Endothelial cell of umbilical vein (primary cell): ENCODE measurements around the gene ZNF354C. TPM values are rescaled to one million over a fixed set of nuclear protein-coding genes. Genes with fewer than 3 reads are reported as not detected.

Experiments
- BruUV-seq: library from RNA; stranded (reverse); fragments of 400-500 nt; replicated peaks from 2 replicates; lab custom pipeline; 2021; lab: Mats Ljungman, UMichigan
- CTCF ChIA-PET: fragments of 300-600, 350-600 bp; sonication (Branson Sonifier 250); formaldehyde crosslinking; loops from one replicate; lab custom pipeline; 2021; ENCODE audit warnings: antibody characterized with exemption, inconsistent platforms; lab: Charles Lee
- POLR2A ChIA-PET: fragments of 300-600, 350-600 bp; sonication (Branson Sonifier 250); formaldehyde crosslinking; loops from one replicate; lab custom pipeline; 2021; ENCODE audit warnings: antibody characterized with exemption, inconsistent platforms; lab: Charles Lee
- DNase-seq: peaks from one replicate; pipeline ENCODE4 v3.0.0-alpha.2; 2011; ENCODE audit warnings: low read depth, low spot score
- FAIRE-seq: peaks from 2 replicates; lab custom pipeline; 2011; peaks lifted over from hg19 to GRCh38; lab: Jason Lieb, UNC
- H2AFZ ChIP-seq: 2 replicates; pipeline ENCODE4 v1.6.0; 2012; ENCODE audit warnings: low read depth, low read length, control low read depth, inconsistent platforms
- H3K27ac ChIP-seq: 2 replicates; pipeline ENCODE4 v1.5.1; 2011; ENCODE audit warnings: low read depth, mild to moderate bottlenecking, control low read depth, low read length, moderate library complexity; ENCODE audit not compliant: insufficient read depth
- H3K27me3 ChIP-seq, 2 experiments: 2 replicates each; pipeline versions ENCODE4 v1.6.0 to v1.6.1; 2011; ENCODE audit warnings: low read length in 2 of 2, mixed read lengths in 1 of 2; ENCODE audit not compliant: control insufficient read depth in 2 of 2, insufficient read depth in 2 of 2
- H3K36me3 ChIP-seq, 2 experiments: 2 replicates in 1 of 2; 3 replicates in 1 of 2; pipeline ENCODE4 v1.5.1; 2011; ENCODE audit warnings: low read length in 2 of 2, mild to moderate bottlenecking in 1 of 2, moderate library complexity in 1 of 2; ENCODE audit not compliant: control insufficient read depth in 2 of 2, insufficient read depth in 2 of 2; ENCODE audit errors: extremely low read depth in 1 of 2
- H3K4me1 ChIP-seq: 3 replicates; pipeline ENCODE4 v1.5.1; 2011; ENCODE audit warnings: mild to moderate bottlenecking, low read length; ENCODE audit not compliant: control insufficient read depth, insufficient read depth; ENCODE audit errors: extremely low read depth
- H3K4me2 ChIP-seq: 2 replicates; pipeline ENCODE4 v1.6.1; 2011; ENCODE audit warnings: low read length, control low read depth, mixed read lengths; ENCODE audit not compliant: insufficient read depth
- H3K4me3 ChIP-seq, 3 experiments: fragments of 200-600 bp in 1 of 3; sonication (generic), shearing (Covaris generic) in 1 of 3; replicated peaks in 1 of 3; 2 replicates each; pipeline ENCODE4 v1.5.1; 2011 to 2016; ENCODE audit warnings: control low read depth in 3 of 3, low read length in 3 of 3, mild to moderate bottlenecking in 2 of 3, inconsistent platforms in 1 of 3, low read depth in 1 of 3, moderate library complexity in 1 of 3; ENCODE audit not compliant: insufficient read depth in 1 of 3
- H3K79me2 ChIP-seq: 2 replicates; pipeline ENCODE4 v1.6.0; 2012; ENCODE audit warnings: low read length, inconsistent platforms; ENCODE audit not compliant: control insufficient read depth, insufficient read depth
- H3K9ac ChIP-seq: replicated peaks from 2 replicates; pipeline ENCODE3; 2011; ENCODE audit warnings: low read length, control low read depth; ENCODE audit not compliant: insufficient read depth; ENCODE audit errors: extremely low read depth
- H3K9me1 ChIP-seq: replicated peaks from 3 replicates; pipeline ENCODE4 v1.6.0; 2011; ENCODE audit warnings: mild to moderate bottlenecking, low read length; ENCODE audit not compliant: control insufficient read depth, insufficient read depth; ENCODE audit errors: extremely low read depth
- H3K9me3 ChIP-seq: replicated peaks from 2 replicates; pipeline ENCODE4 v1.5.1; 2012; ENCODE audit warnings: low read length, inconsistent platforms; ENCODE audit not compliant: control insufficient read depth, insufficient read depth
- H4K20me1 ChIP-seq: replicated peaks from 2 replicates; pipeline ENCODE3; 2011; ENCODE audit warnings: mild to moderate bottlenecking, low read length; ENCODE audit not compliant: control insufficient read depth, insufficient read depth; ENCODE audit errors: extremely low read depth
- EZH2 ChIP-seq: IDR thresholded peaks from 2 replicates; pipeline ENCODE4 v1.6.1; 2012; ENCODE audit warnings: borderline replicate concordance, low read depth, mild to moderate bottlenecking, moderate library complexity, low read length, inconsistent platforms; ENCODE audit not compliant: severe bottlenecking
- FOS ChIP-seq: IDR thresholded peaks from 2 replicates; pipeline ENCODE4 v1.6.1; 2011; ENCODE audit warnings: mild to moderate bottlenecking, low read length, moderate library complexity, borderline replicate concordance; ENCODE audit not compliant: insufficient read depth
- GATA2 ChIP-seq: IDR thresholded peaks from 2 replicates; pipeline ENCODE4 v1.7.0; 2011; ENCODE audit warnings: low read depth, mild to moderate bottlenecking, moderate library complexity, mixed read lengths, low read length; ENCODE audit not compliant: insufficient read length, insufficient read depth
- JUN ChIP-seq: IDR thresholded peaks from 2 replicates; pipeline ENCODE4 v1.6.1; 2011; ENCODE audit warnings: borderline replicate concordance, low read depth; ENCODE audit not compliant: insufficient read length, insufficient read depth
- MAX ChIP-seq: IDR thresholded peaks from 2 replicates; pipeline ENCODE4 v1.6.1; 2011; ENCODE audit not compliant: insufficient read depth, insufficient read length
- MYC ChIP-seq: IDR thresholded peaks from one replicate; pipeline ENCODE4 v1.6.1; 2011; ENCODE audit warnings: mild to moderate bottlenecking, low read depth, low read length
- POLR2A ChIP-seq: IDR thresholded peaks from 2 replicates; pipeline ENCODE4 v1.6.1; 2012; ENCODE audit warnings: low read depth, mild to moderate bottlenecking, control low read depth, low read length
- POLR2AphosphoS5 ChIP-seq: IDR thresholded peaks from 2 replicates; pipeline ENCODE4 v1.6.1; 2012; ENCODE audit warnings: low read depth, mild to moderate bottlenecking, control low read depth, low read length, moderate library complexity; ENCODE audit not compliant: insufficient read depth
- dilution Hi-C: fragments of 300-500 bp; cut with MboI; formaldehyde crosslinking; loops from one replicate; pipeline ENCODE4 v1.15.0; 2019; ENCODE audit warnings: low sequenced_read_pairs; ENCODE audit not compliant: extremely low pct_ligation_motif_present
- intact Hi-C: fragments of 100-400 bp; cut with micrococcal nuclease; formaldehyde crosslinking; loops from one replicate; pipeline ENCODE4 v1.10.0; 2022
- polyA plus RNA-seq, 4 experiments: library from polyadenylated mRNA; depleted of rRNA in 3 of 4; stranded (reverse) in 3 of 4; unstranded in 1 of 4; fragments of >200 nt; gene quantifications; 2 replicates each; pipeline versions ENCODE4 v1.2.1 to v1.2.3, GENCODE V29; 2011 to 2012; ENCODE audit warnings: missing spikeins in 1 of 4
- total RNA-seq: library from RNA; stranded (reverse); gene quantifications from 2 replicates; pipeline ENCODE4 v1.2.3, GENCODE V29; 2021
- TF ChIP-seq, protein P1 (sequence below), 2 donors: IDR thresholded peaks; 1 replicate in 1 of 2; 2 replicates in 1 of 2; pipeline ENCODE4 v1.5.1; 2011; ENCODE audit warnings: low read length in 2 of 2, mild to moderate bottlenecking in 2 of 2, moderate library complexity in 2 of 2, control low read depth in 1 of 2, inconsistent platforms in 1 of 2, low read depth in 1 of 2; ENCODE audit not compliant: insufficient read depth in 1 of 2; ENCODE audit errors: extremely low read depth in 1 of 2

ZNF354C gene
- total and polyA plus RNA-seq, 2 donors (not counting 3 experiments of a cell fraction or from before 2014, with no cell fraction given): 1.5 to 4.7 TPM

DNA sequence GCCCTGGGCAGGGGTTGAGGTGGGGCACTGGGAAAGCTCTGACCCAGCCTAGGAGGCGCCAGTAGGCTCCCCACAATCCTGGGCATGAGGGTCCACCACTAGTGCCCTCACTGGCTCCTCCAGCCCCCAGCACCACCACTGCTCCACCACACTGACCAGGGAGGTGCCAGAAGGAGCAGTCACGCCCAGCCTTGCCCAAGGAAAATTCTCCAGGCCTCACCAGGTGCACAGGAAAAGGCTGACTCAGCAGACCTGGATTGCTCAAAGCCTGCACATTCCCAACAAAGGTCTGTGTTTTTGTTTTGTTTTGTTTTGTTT is 62.9 kb downstream of the ZNF354C start:
- no peaks in the 10 kb centered on the region for H3K4me1 ChIP-seq
- DNase-seq (no peak), FAIRE-seq (no peak)
- H3K27me3 ChIP-seq: no peaks in the 10 kb centered on the region
- H3K9ac ChIP-seq: no peak overlapping the region
- H3K9me1 ChIP-seq: no peaks in the 10 kb centered on the region
- no TSS peak for BruUV-seq
- no peaks in the 10 kb centered on the region for H3K36me3 ChIP-seq
- H3K4me2 ChIP-seq: no peak overlapping the region
- H3K27ac ChIP-seq: no peak overlapping the region
- intact Hi-C loops (no loop called here), dilution Hi-C loops (no loop called here)
- TF ChIP-seq POLR2A: no peak
- no peak for TF ChIP-seq GATA2
- no peak for TF ChIP-seq MAX
- no peak for TF ChIP-seq MYC
- TF ChIP-seq POLR2AphosphoS5: no peak
- no peak for TF ChIP-seq FOS
- TF ChIP-seq, protein P1, sequence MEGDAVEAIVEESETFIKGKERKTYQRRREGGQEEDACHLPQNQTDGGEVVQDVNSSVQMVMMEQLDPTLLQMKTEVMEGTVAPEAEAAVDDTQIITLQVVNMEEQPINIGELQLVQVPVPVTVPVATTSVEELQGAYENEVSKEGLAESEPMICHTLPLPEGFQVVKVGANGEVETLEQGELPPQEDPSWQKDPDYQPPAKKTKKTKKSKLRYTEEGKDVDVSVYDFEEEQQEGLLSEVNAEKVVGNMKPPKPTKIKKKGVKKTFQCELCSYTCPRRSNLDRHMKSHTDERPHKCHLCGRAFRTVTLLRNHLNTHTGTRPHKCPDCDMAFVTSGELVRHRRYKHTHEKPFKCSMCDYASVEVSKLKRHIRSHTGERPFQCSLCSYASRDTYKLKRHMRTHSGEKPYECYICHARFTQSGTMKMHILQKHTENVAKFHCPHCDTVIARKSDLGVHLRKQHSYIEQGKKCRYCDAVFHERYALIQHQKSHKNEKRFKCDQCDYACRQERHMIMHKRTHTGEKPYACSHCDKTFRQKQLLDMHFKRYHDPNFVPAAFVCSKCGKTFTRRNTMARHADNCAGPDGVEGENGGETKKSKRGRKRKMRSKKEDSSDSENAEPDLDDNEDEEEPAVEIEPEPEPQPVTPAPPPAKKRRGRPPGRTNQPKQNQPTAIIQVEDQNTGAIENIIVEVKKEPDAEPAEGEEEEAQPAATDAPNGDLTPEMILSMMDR (IDR thresholded peaks at IDR 0.05; ENCODE audit: extremely low read depth in 1 of 2, insufficient read depth in 1 of 2, low read depth in 1 of 2, low read length in 2 of 2): no peak
- TF ChIP-seq JUN: no peak
- TF ChIP-seq EZH2: no peak
- POLR2A ChIA-PET: no interaction called here
- H2AFZ ChIP-seq: no peak overlapping the region
- no peaks in the 10 kb centered on the region for H3K79me2 ChIP-seq
- H3K9me3 ChIP-seq: peaks cover 2% of the 10 kb centered on the region
- no peaks in the 10 kb centered on the region for H4K20me1 ChIP-seq
- CTCF ChIA-PET: no interaction called here
- no peak overlapping the region for H3K4me3 ChIP-seq
